GM12878 (cell line): ENCODE results near the gene GCNT4. TPM values are rescaled to one million over a fixed set of nuclear protein-coding genes. Genes with fewer than 3 reads are reported as not detected.

Source experiments
- ATAC-seq: fragments of 200-7000 bp; cut with Tn5 transposase; 3 replicates; pipeline ENCODE4 v1.9.1; 2020; ENCODE audit warnings: mild to moderate bottlenecking, moderate library complexity
- BruUV-seq: library from RNA; stranded (reverse); fragments of 400-500 nt; replicated peaks from 2 replicates; lab custom pipeline; 2021; lab: Mats Ljungman, UMichigan
- CTCF ChIA-PET: fragments of 300-600 bp; sonication (Branson Sonifier 250); formaldehyde crosslinking; extraction: SDS; loops from one replicate; lab custom pipeline; 2021; ENCODE audit warnings: inconsistent platforms; lab: Yijun Ruan, JAX
- POLR2A ChIA-PET: fragments of 350-600 bp; formaldehyde crosslinking; extraction: SDS; loops from one replicate; lab custom pipeline; 2021; ENCODE audit warnings: inconsistent platforms; lab: Charles Lee
- RAD21 ChIA-PET: fragments of 300-600 bp; sonication (Branson Sonifier 250); formaldehyde crosslinking; loops from one replicate; lab custom pipeline; 2023; ENCODE audit warnings: antibody characterized with exemption; ENCODE audit not compliant: unreplicated experiment; lab: Charles Lee
- SMC1A ChIA-PET: fragments of 300-600 bp; sonication (Branson Sonifier 250); formaldehyde crosslinking; loops from one replicate; lab custom pipeline; 2023; ENCODE audit not compliant: unreplicated experiment, uncharacterized antibody; lab: Charles Lee
- DNase-seq: peaks from one replicate; pipeline ENCODE4 v3.0.0-alpha.2; 2011; ENCODE audit warnings: low read depth, low spot score
- FAIRE-seq: peaks from 3 replicates; lab custom pipeline; 2011; peaks lifted over from hg19 to GRCh38; lab: Jason Lieb, UNC
- H2AFZ ChIP-seq: 2 replicates; pipeline ENCODE4 v1.6.0; 2011; ENCODE audit warnings: low read depth, low read length, control low read depth; ENCODE audit not compliant: control insufficient read depth
- H3K27ac ChIP-seq: 2 replicates; pipeline ENCODE4 v1.5.1; 2011; ENCODE audit warnings: control low read depth; ENCODE audit not compliant: control insufficient read depth, insufficient read depth
- H3K27me3 ChIP-seq, 2 experiments: replicated peaks in 1 of 2; 2 replicates each; pipeline versions ENCODE4 v1.6.0 to v1.6.1; 2011; ENCODE audit warnings: low read length in 1 of 2; ENCODE audit not compliant: control insufficient read depth in 2 of 2, insufficient read depth in 2 of 2
- H3K36me3 ChIP-seq, 2 experiments: 2 replicates each; pipeline ENCODE4 v1.5.1; 2011; ENCODE audit warnings: low read length in 1 of 2; ENCODE audit not compliant: control insufficient read depth in 2 of 2, insufficient read depth in 2 of 2
- H3K4me1 ChIP-seq: 2 replicates; pipeline ENCODE4 v1.6.1; 2011; ENCODE audit warnings: mild to moderate bottlenecking, low read length, moderate library complexity, mixed read lengths; ENCODE audit not compliant: control insufficient read depth, insufficient read depth
- H3K4me2 ChIP-seq: 2 replicates; pipeline ENCODE4 v1.6.0; 2011; ENCODE audit warnings: control low read depth; ENCODE audit not compliant: control insufficient read depth, insufficient read depth
- H3K4me3 ChIP-seq: fragments of 200-600 bp; sonication (generic); 2 replicates; pipeline ENCODE4 v1.5.1; 2016
- H3K79me2 ChIP-seq: 2 replicates; pipeline ENCODE4 v1.6.0; 2011; ENCODE audit warnings: low read length; ENCODE audit not compliant: control insufficient read depth, insufficient read depth
- H3K9ac ChIP-seq: 2 replicates; pipeline ENCODE4 v1.8.0; 2011; ENCODE audit warnings: low read length, control low read depth, mixed read lengths; ENCODE audit not compliant: control insufficient read depth, insufficient read depth
- H3K9me3 ChIP-seq: replicated peaks from 3 replicates; pipeline ENCODE4 v1.5.1; 2011; ENCODE audit warnings: mild to moderate bottlenecking, low read length; ENCODE audit not compliant: control insufficient read depth, insufficient read depth
- H4K20me1 ChIP-seq: 2 replicates; pipeline ENCODE4 v1.6.0; 2011; ENCODE audit not compliant: control insufficient read depth, insufficient read depth
- ASH2L ChIP-seq: fragments of 300-600, 200-600 bp; sonication (generic); IDR thresholded peaks from 2 replicates; pipeline ENCODE4 v1.6.1; 2017; ENCODE audit warnings: low read depth, mild to moderate bottlenecking, borderline replicate concordance
- DPF2 ChIP-seq: fragments of 450-650 bp; IDR thresholded peaks from 2 replicates; pipeline ENCODE4 v1.6.1; 2017; ENCODE audit warnings: mild to moderate bottlenecking
- E2F8 ChIP-seq: fragments of 450-650 bp; IDR thresholded peaks from 2 replicates; pipeline ENCODE4 v1.6.1; 2018; ENCODE audit warnings: mild to moderate bottlenecking, low read depth, moderate library complexity; ENCODE audit not compliant: partially characterized antibody
- GATAD2B ChIP-seq: fragments of 450-650 bp; conservative IDR thresholded peaks from 2 replicates; pipeline ENCODE4 v1.6.1; 2017; ENCODE audit warnings: low read depth, mild to moderate bottlenecking, moderate library complexity
- MTA2 ChIP-seq: fragments of 450-650 bp; IDR thresholded peaks from 2 replicates; pipeline ENCODE4 v1.6.1; 2016; ENCODE audit warnings: low read depth, mild to moderate bottlenecking, moderate library complexity
- MTA3 ChIP-seq: IDR thresholded peaks from 2 replicates; pipeline ENCODE4 v1.6.1; 2012; ENCODE audit warnings: low read length, inconsistent platforms, borderline replicate concordance
- NR2F1 ChIP-seq: fragments of 450-650 bp; conservative IDR thresholded peaks from 2 replicates; pipeline ENCODE4 v1.6.1; 2017; ENCODE audit warnings: mild to moderate bottlenecking
- NRF1 ChIP-seq: conservative IDR thresholded peaks from 2 replicates; pipeline ENCODE4 v1.6.1; 2011; ENCODE audit warnings: mild to moderate bottlenecking, low read depth, low read length, improper control_type of control experiment
- PRDM15 ChIP-seq: fragments of 450-650 bp; formaldehyde crosslinking; IDR thresholded peaks from 2 replicates; pipeline ENCODE4 v1.4.0; 2020; ENCODE audit warnings: mild to moderate bottlenecking, moderate library complexity
- YBX1 ChIP-seq: fragments of 450-650 bp; IDR thresholded peaks from 2 replicates; pipeline ENCODE4 v1.6.1; 2016; ENCODE audit warnings: antibody characterized with exemption
- ZNF274 ChIP-seq: IDR thresholded peaks from one replicate; pipeline ENCODE4 v1.8.0; 2011; ENCODE audit not compliant: insufficient read length, insufficient read depth
- ZNF687 ChIP-seq: fragments of 450-650 bp; IDR thresholded peaks from 2 replicates; pipeline ENCODE4 v1.6.1; 2017; ENCODE audit warnings: mild to moderate bottlenecking, moderate library complexity
- WGBS: methylation state at CpG from one replicate; pipeline ENCODE4 v1.1.6; 2016; ENCODE audit warnings: low lambda C conversion rate; ENCODE audit not compliant: insufficient replicate concordance, insufficient coverage; ENCODE audit errors: missing lambda C conversion rate; 5-methylcytosine and 5-hydroxymethylcytosine counted together
- in situ Hi-C: fragments of 300-500 bp; cut with MboI; formaldehyde crosslinking; loops from 9 replicates; pipeline ENCODE4 v1.14.3; 2018; ENCODE audit warnings: mixed read lengths
- intact Hi-C: fragments of 100-400 bp; cut with micrococcal nuclease; formaldehyde crosslinking; loops from one replicate; pipeline ENCODE4 v1.14.2; 2022; ENCODE audit not compliant: unreplicated experiment
- polyA plus RNA-seq, 11 experiments: library from polyadenylated mRNA; depleted of rRNA in 4 of 11; unstranded in 6 of 11; stranded (reverse) in 5 of 11; fragments of >200 nt; fragmentation: Nextera tagmentation in 4 of 11; fragmentation: Illumina TruSeq in 1 of 11; extraction: Ambion mirVana in 4 of 11; extraction: Trizol in 1 of 11; gene quantifications; 1 replicate in 1 of 11; 2 replicates in 10 of 11; pipeline versions ENCODE4 v1.2.1 to v1.2.3, GENCODE V29; 2011 to 2016; ENCODE audit warnings: inconsistent platforms in 2 of 11, missing spikeins in 2 of 11, low read depth in 1 of 11
- total RNA-seq, 4 experiments: library from RNA; depleted of rRNA in 3 of 4; stranded (reverse); fragments of >200 nt in 3 of 4; fragmentation: Illumina TruSeq in 1 of 4; extraction: Trizol in 1 of 4; gene quantifications; 2 replicates each; pipeline versions ENCODE4 v1.2.1 to v1.2.3, GENCODE V29; 2013 to 2021

The GCNT4 gene
- total and polyA plus RNA-seq, 10 of the 15 experiments (the other 5 are each of a cell fraction or from before 2014, with no cell fraction given), result 0.03 to 0.04 TPM; not detected in 8

- no peak for TF ChIP-seq ZNF687
- TF ChIP-seq E2F8, result no peak
Measured at GRCh38 chr5:75091597-75091996, 39.2 kb upstream of the GCNT4 start (continued).

- ATAC-seq, result no peak
- intact Hi-C loops (no loop called here), in situ Hi-C loops (no loop called here)
- H3K4me2 ChIP-seq, result no peak overlapping the region
- H3K27ac ChIP-seq, result no peak overlapping the region
- H3K4me3 ChIP-seq, result no peak overlapping the region
- H3K27me3 ChIP-seq, result peaks cover 5 to 8% of the 10 kb centered on the region in 2 experiments; a peak in 3 of 4 replicates
- ChIA-PET RAD21 (no interaction called here), POLR2A (no interaction called here), SMC1A (no interaction called here), CTCF (interaction anchor here (1.0 kb wide), 1 partner anchor 176 kb away, joined by 3 read pairs; no protein-coding TSS in a partner anchor)
- BruUV-seq, result no TSS peak
- no peak overlapping the region for H3K9ac ChIP-seq
- no peak for DNase-seq
- H3K9me3 ChIP-seq, result no peaks in the 10 kb centered on the region
- H3K36me3 ChIP-seq, result no peaks in the 10 kb centered on the region
- no peaks in the 10 kb centered on the region for H4K20me1 ChIP-seq
- no peak for FAIRE-seq
- 59% methylated on average over 1 of the region's 1 CpG for WGBS
- H3K79me2 ChIP-seq, result no peaks in the 10 kb centered on the region
- H3K4me1 ChIP-seq, result no peaks in the 10 kb centered on the region
- no peak overlapping the region for H2AFZ ChIP-seq
- TF ChIP-seq MTA2, result no peak
- TF ChIP-seq NRF1, result no peak
- no peak for TF ChIP-seq PRDM15 (CRISPR knock-in tag)
- no peak for TF ChIP-seq YBX1
- TF ChIP-seq ASH2L, result no peak
- no peak for TF ChIP-seq GATAD2B
- TF ChIP-seq DPF2, result no peak
- no peak for TF ChIP-seq ZNF274
- no peak for TF ChIP-seq NR2F1
- TF ChIP-seq MTA3, result no peak
Measured at GRCh38 chr5:75089662-75090061, 37.3 kb upstream of the GCNT4 start.
